GM10266 (cell line): ENCODE data around the gene ROCK1.
"Not testable (repeated sequence)": the region's sequence is repeated elsewhere in the genome, so short reads cannot be mapped to it uniquely, and the experiment has no call there.

Experiments used
- DNase-seq: peaks from one replicate; pipeline ENCODE4 v3.0.0; 2012; ENCODE audit errors: extremely low spot score
- TF ChIP-seq, protein P1 (sequence below): IDR thresholded peaks from 2 replicates; pipeline ENCODE4 v1.5.1; 2012; ENCODE audit warnings: mild to moderate bottlenecking, low read depth; ENCODE audit not compliant: control insufficient read depth, insufficient read depth; ENCODE audit errors: missing control alignments

Gene ROCK1

DNA sequence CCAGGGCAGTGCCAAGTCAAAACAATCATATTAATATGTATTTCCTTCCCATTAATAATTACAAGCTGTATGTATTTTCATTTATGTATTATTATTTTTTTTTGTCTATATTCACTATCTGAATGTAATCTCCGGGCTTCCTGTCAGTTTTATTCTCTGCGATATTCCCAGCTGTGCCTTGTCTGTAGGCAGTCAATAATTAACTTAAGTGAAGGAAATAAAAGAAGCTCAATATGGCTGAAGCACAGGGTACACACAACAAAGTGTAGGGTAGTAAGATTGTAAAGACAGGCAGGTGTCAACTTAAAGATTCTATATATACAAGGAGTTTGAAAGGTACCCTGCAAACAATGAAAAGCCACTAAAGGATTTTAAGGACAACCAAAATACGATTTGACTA lies 122.9 kb downstream of the ROCK1 start:
- no peak for DNase-seq
- TF ChIP-seq, protein P1, sequence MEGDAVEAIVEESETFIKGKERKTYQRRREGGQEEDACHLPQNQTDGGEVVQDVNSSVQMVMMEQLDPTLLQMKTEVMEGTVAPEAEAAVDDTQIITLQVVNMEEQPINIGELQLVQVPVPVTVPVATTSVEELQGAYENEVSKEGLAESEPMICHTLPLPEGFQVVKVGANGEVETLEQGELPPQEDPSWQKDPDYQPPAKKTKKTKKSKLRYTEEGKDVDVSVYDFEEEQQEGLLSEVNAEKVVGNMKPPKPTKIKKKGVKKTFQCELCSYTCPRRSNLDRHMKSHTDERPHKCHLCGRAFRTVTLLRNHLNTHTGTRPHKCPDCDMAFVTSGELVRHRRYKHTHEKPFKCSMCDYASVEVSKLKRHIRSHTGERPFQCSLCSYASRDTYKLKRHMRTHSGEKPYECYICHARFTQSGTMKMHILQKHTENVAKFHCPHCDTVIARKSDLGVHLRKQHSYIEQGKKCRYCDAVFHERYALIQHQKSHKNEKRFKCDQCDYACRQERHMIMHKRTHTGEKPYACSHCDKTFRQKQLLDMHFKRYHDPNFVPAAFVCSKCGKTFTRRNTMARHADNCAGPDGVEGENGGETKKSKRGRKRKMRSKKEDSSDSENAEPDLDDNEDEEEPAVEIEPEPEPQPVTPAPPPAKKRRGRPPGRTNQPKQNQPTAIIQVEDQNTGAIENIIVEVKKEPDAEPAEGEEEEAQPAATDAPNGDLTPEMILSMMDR = no peak

DNA sequence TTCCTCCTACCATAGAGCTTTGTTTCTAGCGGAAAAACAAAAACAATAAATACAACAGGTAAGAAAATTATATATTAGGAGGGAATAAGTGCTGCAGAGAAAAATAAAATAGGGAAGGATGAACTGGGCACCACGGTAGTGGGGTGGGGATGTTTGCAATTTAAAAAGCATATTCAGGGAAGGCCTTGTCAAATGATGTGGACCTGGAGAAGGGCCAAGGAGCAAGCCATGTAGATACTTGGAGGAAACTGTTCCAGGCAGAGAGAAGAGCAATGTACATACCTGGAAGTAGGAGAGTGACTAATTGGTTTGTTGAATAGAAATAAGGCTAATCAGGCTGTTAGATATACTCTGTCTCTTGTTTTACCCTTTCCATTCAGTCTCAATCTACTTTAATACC lies 136.5 kb downstream of the ROCK1 start:
- TF ChIP-seq, protein P1 = no peak
- DNase-seq = no peak

DNA sequence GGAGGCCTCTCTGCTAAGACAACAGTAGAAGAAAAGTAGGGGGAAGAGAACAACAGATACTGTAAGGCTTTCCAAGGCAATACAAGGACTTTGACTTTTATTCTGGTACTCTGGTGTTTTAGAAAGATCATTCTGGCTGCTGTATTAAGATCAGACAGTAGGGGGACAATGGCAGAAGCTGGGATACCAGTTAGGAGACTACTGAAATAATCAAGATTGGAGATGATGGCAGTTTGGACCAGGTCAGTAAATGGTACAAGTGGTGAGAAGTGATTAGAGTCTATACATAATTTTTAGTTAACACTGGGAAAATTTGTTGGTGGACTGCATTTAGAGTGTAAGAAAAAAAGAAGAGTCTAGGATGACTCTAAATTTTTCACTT lies 139.7 kb downstream of the ROCK1 start:
- TF ChIP-seq, protein P1 = peak; percentile 24
- DNase-seq = peak; percentile 9

DNA sequence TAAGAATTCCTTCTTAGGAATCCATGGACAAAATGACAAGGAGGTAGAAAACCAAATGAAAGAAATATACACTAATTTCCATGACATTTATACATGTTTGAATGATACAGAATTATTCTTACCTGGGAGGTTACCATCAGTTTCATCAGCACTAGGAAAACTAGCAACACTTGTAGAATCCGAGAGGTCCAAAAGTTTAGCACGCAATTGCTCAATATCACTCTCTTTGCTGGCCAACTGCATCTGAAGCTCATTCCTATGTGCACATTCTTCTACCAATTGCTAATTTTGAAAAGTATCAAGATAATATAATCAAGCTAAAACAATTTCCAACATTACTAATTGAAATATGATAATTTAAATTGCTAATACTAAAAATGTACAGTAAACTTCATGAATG lies 144.8 kb downstream of the ROCK1 start:
- DNase-seq = no peak
- TF ChIP-seq, protein P1 = no peak

DNA sequence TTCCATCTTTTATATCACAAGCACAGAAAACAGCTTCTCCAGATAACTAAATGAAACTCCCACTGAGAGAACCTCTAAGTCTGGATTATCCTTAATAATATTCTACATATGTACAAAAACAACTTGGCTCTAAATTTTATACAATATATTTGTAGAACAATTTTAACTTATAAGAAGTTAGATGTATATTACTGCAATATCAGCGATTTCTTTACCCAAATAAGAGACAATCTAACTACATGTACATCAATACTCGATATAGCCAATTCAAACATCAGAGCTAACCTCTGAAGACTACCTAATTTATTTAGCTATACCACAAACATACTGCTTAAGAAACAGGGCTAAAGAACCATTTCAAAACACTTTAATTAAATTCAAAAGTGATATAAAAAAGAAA lies 148.6 kb downstream of the ROCK1 start:
- TF ChIP-seq, protein P1 = no peak
- no peak for DNase-seq

DNA sequence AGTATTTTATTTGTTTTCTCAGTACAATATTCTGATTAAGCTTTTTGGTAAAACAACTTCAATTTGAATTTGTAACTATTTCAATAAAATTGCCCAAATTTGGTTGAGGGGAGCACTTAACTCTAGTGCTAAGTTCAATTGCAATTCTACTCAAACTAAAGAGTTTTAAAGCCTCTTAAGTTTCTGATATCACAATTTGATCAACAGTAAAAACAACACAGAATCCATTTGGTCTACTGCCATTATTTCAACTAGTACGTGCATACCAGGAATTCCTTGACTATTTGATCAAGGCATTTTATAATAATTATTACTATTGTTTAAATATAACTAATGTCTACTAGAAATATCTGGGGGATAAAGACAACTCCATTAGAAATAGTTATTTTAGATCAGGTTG lies 150.9 kb downstream of the ROCK1 start:
- TF ChIP-seq, protein P1 = no peak
- no peak for DNase-seq

DNA sequence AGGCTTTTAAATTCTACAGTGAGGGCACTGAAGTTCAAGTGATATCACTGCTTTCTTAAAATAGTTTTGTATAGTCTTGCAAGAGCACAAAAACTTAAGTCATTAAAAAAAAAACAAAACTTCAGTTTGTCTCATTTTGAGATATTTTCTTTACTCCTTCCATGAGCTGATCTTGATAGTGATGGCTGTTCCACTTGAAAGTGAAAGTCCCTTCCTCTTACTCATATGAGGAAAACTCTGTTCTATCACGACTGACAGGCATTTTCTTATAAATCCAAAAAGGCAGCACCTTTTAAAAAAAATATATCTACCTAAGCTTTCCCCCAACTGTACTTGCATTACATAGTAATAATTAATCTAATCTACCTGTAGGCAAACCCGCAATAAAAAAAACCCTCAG lies 160.8 kb downstream of the ROCK1 start:
- DNase-seq = not testable (repeated sequence)
